GM23248 (cell line): ENCODE measurements around the gene PYY.

Source experiments
- EZH2 ChIP-seq: fragments of 200-600 bp; sonication (generic); IDR thresholded peaks from 2 replicates; pipeline ENCODE4 v1.6.1; 2018; ENCODE audit warnings: antibody characterized with exemption, mild to moderate bottlenecking; ENCODE audit not compliant: insufficient read depth, poor library complexity, severe bottlenecking
- EZH2phosphoT487 ChIP-seq: fragments of 200-600 bp; sonication (generic); IDR thresholded peaks from 2 replicates; pipeline ENCODE4 v1.6.1; 2018; ENCODE audit warnings: antibody characterized with exemption, moderate library complexity, mild to moderate bottlenecking, low read depth; ENCODE audit not compliant: insufficient read depth

GRCh38 chr17:43942051-43942685 lies 11.6 kb downstream of the PYY start, which contains the start of gene PPY:
- no peak for TF ChIP-seq EZH2phosphoT487
- TF ChIP-seq EZH2 = no peak
